Neural cell (in vitro differentiated cells): ENCODE data around the gene DOK6. TPM values are rescaled to one million over a fixed set of nuclear protein-coding genes. Genes with fewer than 3 reads are reported as not detected.

Source experiments
- H2AFZ ChIP-seq: fragments of 200-600, 300-800 bp; sonication (generic), shearing (Covaris generic); 2 replicates; pipeline ENCODE4 v1.6.0; 2014; ENCODE audit warnings: low read depth, mild to moderate bottlenecking, antibody characterized with exemption, low read length, moderate library complexity
- H3F3A ChIP-seq: fragments of 200-600 bp; shearing (Covaris generic); 2 replicates; pipeline ENCODE4 v1.6.1; 2016; ENCODE audit warnings: mild to moderate bottlenecking, moderate library complexity, mixed read lengths, antibody characterized with exemption, low read length; ENCODE audit not compliant: insufficient read depth, poor library complexity, severe bottlenecking
- H3K27ac ChIP-seq: fragments of 200-600, 300-800 bp; sonication (generic), shearing (Covaris generic); 2 replicates; pipeline ENCODE4 v1.5.1; 2014; ENCODE audit warnings: mild to moderate bottlenecking, low read length, moderate library complexity
- H3K27me3 ChIP-seq: fragments of 300-800, 200-600 bp; sonication (generic), shearing (Covaris generic); 2 replicates; pipeline ENCODE4 v1.6.0; 2014; ENCODE audit warnings: mild to moderate bottlenecking, low read depth, low read length, moderate library complexity; ENCODE audit not compliant: insufficient read depth
- H3K36me3 ChIP-seq: fragments of 300-800, 200-600 bp; sonication (generic), shearing (Covaris generic); 2 replicates; pipeline ENCODE4 v1.5.1; 2014; ENCODE audit warnings: mild to moderate bottlenecking, antibody characterized with exemption, low read length, moderate library complexity; ENCODE audit not compliant: insufficient read depth
- H3K4me2 ChIP-seq: fragments of 300-800, 200-600 bp; sonication (generic), shearing (Covaris generic); 2 replicates; pipeline ENCODE4 v1.6.0; 2014; ENCODE audit warnings: mild to moderate bottlenecking, low read length
- H3K4me3 ChIP-seq: fragments of 300-800, 200-600 bp; sonication (generic), shearing (Covaris generic); 2 replicates; pipeline ENCODE4 v1.5.1; 2014; ENCODE audit warnings: mild to moderate bottlenecking, low read length, moderate library complexity
- H3K79me2 ChIP-seq: fragments of 200-600 bp; shearing (Covaris generic); replicated peaks from 2 replicates; pipeline ENCODE4 v1.6.0; 2014; ENCODE audit warnings: mild to moderate bottlenecking, low read length, moderate library complexity; ENCODE audit not compliant: insufficient read depth
- H3K9ac ChIP-seq: fragments of 300-800, 200-600 bp; sonication (generic), shearing (Covaris generic); 2 replicates; pipeline ENCODE4 v1.6.1; 2016; ENCODE audit warnings: mild to moderate bottlenecking, low read length, mixed read lengths
- H3K9me2 ChIP-seq: fragments of 200-600 bp; shearing (Covaris generic); 2 replicates; pipeline ENCODE4 v1.6.1; 2016; ENCODE audit warnings: mild to moderate bottlenecking, low read length, mixed read lengths; ENCODE audit not compliant: insufficient read depth
- H3K9me3 ChIP-seq: fragments of 200-600, 300-800 bp; sonication (generic), shearing (Covaris generic); 2 replicates; pipeline ENCODE4 v1.6.1; 2016; ENCODE audit warnings: mild to moderate bottlenecking, mixed run types, low read length, moderate library complexity, mixed read lengths
- H4K20me1 ChIP-seq: fragments of 200-600 bp; shearing (Covaris generic); 2 replicates; pipeline ENCODE4 v1.6.1; 2016; ENCODE audit warnings: mild to moderate bottlenecking, mixed run types; ENCODE audit not compliant: insufficient read depth
- EP300 ChIP-seq: fragments of 450-650 bp; conservative IDR thresholded peaks from 2 replicates; pipeline ENCODE4 v1.6.1; 2014; ENCODE audit warnings: antibody characterized with exemption, mild to moderate bottlenecking, moderate library complexity; ENCODE audit not compliant: poor library complexity, severe bottlenecking
- EZH2 ChIP-seq: fragments of 200-600, 300-800 bp; shearing (Covaris generic), sonication (generic); IDR thresholded peaks from 2 replicates; pipeline ENCODE4 v1.6.1; 2014; ENCODE audit warnings: antibody characterized with exemption, low read length, borderline replicate concordance, mild to moderate bottlenecking; ENCODE audit not compliant: insufficient read depth, poor library complexity, severe bottlenecking
- MXI1 ChIP-seq: fragments of 450-650 bp; conservative IDR thresholded peaks from 2 replicates; pipeline ENCODE4 v1.6.1; 2014; ENCODE audit warnings: antibody characterized with exemption, mild to moderate bottlenecking; ENCODE audit not compliant: poor library complexity, severe bottlenecking
- POLR2AphosphoS5 ChIP-seq: IDR thresholded peaks from 2 replicates; pipeline ENCODE4 v1.6.1; 2012
- RAD21 ChIP-seq: fragments of 450-650 bp; conservative IDR thresholded peaks from 2 replicates; pipeline ENCODE4 v1.6.1; 2014; ENCODE audit warnings: antibody characterized with exemption, mild to moderate bottlenecking, moderate library complexity
- SMC3 ChIP-seq: fragments of 450-650 bp; conservative IDR thresholded peaks from 2 replicates; pipeline ENCODE4 v1.6.1; 2014; ENCODE audit warnings: antibody characterized with exemption, mild to moderate bottlenecking, moderate library complexity; ENCODE audit not compliant: poor library complexity
- TAF1 ChIP-seq: IDR thresholded peaks from 2 replicates; pipeline ENCODE4 v1.6.1; 2012; ENCODE audit warnings: low read depth
- polyA plus RNA-seq: library from polyadenylated mRNA; depleted of rRNA; stranded (reverse); fragments of >200 nt; gene quantifications from 2 replicates; pipeline ENCODE4 v1.2.3, GENCODE V29; 2014
- TF ChIP-seq, protein P1 (sequence below): IDR thresholded peaks from 2 replicates; pipeline ENCODE4 v1.6.1; 2012; ENCODE audit warnings: borderline replicate concordance
- TF ChIP-seq, protein P2 (sequence below): fragments of 450-650 bp; IDR thresholded peaks from 2 replicates; pipeline ENCODE4 v1.5.1; 2014; ENCODE audit warnings: antibody characterized with exemption, mild to moderate bottlenecking, moderate library complexity; ENCODE audit not compliant: poor library complexity, severe bottlenecking

The DOK6 gene
- polyA plus RNA-seq, 1 donor from 2014 or later, result 9.7 TPM

DNA sequence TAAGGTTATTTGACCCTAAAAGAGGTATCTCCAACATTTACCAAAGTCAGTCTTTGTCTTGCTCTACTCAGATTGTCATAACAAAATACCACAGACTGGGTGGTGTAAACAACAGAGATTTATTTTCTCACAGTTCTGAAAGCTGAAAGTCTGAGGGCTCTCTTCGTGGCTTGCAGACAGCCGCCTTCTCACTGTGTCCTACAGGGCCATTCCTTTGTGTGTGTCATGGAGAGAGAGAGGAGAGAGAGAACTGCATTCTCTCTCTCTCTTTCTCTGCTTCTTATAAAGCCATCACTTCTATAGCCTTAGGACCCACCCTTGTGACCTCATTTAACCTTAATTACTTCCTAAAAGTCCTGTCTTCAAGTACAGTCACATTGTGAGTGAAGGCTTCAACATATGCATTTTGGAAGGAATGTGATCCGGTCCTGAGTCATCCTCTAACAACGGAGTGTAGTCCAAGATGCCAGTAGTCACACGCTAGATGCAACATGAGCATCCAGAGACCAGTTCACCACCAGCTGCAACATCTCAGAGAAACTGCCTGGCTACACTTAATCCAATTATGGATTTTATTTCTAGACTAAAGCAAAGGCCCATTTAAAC lies 416.8 kb downstream of the DOK6 start:
- Histone ChIP-seq H3K79me2 (no peaks in the 10 kb centered on the region), H3K27ac (no peak overlapping the region), H3K27me3 (no peaks in the 10 kb centered on the region), H3K4me2 (no peak overlapping the region), H2AFZ (no peak overlapping the region), H3K4me3 (no peak overlapping the region), H3F3A (no peaks in the 10 kb centered on the region), H3K36me3 (no peaks in the 10 kb centered on the region), H3K9me2 (no peaks in the 10 kb centered on the region), H3K9ac (no peak overlapping the region), H3K9me3 (no peaks in the 10 kb centered on the region), H4K20me1 (no peaks in the 10 kb centered on the region)
- TF ChIP-seq POLR2AphosphoS5, result no peak
- TF ChIP-seq, protein P1, sequence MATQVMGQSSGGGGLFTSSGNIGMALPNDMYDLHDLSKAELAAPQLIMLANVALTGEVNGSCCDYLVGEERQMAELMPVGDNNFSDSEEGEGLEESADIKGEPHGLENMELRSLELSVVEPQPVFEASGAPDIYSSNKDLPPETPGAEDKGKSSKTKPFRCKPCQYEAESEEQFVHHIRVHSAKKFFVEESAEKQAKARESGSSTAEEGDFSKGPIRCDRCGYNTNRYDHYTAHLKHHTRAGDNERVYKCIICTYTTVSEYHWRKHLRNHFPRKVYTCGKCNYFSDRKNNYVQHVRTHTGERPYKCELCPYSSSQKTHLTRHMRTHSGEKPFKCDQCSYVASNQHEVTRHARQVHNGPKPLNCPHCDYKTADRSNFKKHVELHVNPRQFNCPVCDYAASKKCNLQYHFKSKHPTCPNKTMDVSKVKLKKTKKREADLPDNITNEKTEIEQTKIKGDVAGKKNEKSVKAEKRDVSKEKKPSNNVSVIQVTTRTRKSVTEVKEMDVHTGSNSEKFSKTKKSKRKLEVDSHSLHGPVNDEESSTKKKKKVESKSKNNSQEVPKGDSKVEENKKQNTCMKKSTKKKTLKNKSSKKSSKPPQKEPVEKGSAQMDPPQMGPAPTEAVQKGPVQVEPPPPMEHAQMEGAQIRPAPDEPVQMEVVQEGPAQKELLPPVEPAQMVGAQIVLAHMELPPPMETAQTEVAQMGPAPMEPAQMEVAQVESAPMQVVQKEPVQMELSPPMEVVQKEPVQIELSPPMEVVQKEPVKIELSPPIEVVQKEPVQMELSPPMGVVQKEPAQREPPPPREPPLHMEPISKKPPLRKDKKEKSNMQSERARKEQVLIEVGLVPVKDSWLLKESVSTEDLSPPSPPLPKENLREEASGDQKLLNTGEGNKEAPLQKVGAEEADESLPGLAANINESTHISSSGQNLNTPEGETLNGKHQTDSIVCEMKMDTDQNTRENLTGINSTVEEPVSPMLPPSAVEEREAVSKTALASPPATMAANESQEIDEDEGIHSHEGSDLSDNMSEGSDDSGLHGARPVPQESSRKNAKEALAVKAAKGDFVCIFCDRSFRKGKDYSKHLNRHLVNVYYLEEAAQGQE, result no peak
- TF ChIP-seq, protein P2, sequence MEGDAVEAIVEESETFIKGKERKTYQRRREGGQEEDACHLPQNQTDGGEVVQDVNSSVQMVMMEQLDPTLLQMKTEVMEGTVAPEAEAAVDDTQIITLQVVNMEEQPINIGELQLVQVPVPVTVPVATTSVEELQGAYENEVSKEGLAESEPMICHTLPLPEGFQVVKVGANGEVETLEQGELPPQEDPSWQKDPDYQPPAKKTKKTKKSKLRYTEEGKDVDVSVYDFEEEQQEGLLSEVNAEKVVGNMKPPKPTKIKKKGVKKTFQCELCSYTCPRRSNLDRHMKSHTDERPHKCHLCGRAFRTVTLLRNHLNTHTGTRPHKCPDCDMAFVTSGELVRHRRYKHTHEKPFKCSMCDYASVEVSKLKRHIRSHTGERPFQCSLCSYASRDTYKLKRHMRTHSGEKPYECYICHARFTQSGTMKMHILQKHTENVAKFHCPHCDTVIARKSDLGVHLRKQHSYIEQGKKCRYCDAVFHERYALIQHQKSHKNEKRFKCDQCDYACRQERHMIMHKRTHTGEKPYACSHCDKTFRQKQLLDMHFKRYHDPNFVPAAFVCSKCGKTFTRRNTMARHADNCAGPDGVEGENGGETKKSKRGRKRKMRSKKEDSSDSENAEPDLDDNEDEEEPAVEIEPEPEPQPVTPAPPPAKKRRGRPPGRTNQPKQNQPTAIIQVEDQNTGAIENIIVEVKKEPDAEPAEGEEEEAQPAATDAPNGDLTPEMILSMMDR, result no peak
- TF ChIP-seq EP300, result no peak
- no peak for TF ChIP-seq TAF1
- no peak for TF ChIP-seq RAD21
- no peak for TF ChIP-seq MXI1
- TF ChIP-seq EZH2, result no peak
- no peak for TF ChIP-seq SMC3

DNA sequence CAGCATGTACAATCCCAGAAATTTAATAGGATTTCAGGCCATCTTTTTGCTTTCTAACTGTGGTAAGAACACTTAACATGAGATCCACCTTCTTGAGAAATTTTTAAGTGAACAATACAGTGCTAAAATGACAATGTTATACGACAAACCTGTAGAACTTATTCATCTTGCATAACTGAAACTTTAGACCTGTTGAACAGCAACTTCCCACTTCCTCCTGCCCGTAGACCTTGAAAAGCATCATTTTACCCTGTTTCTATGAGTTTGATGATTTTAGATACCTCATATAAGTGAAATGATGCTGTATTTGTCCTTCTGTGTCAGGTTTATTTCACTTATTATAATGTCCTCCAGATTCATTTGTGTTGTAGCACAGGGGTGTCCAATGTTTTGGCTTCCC lies 418.8 kb downstream of the DOK6 start:
- Histone ChIP-seq H4K20me1 (no peaks in the 10 kb centered on the region), H3K4me3 (no peak overlapping the region), H3K79me2 (no peaks in the 10 kb centered on the region), H3K9me2 (no peaks in the 10 kb centered on the region), H3F3A (no peaks in the 10 kb centered on the region), H3K9ac (no peak overlapping the region), H3K27me3 (no peaks in the 10 kb centered on the region), H3K27ac (no peak overlapping the region), H3K9me3 (no peaks in the 10 kb centered on the region), H3K36me3 (no peaks in the 10 kb centered on the region), H2AFZ (no peak overlapping the region), H3K4me2 (no peak overlapping the region)
- no peak for TF ChIP-seq RAD21
- TF ChIP-seq POLR2AphosphoS5, result no peak
- TF ChIP-seq TAF1, result no peak
